GM12872 (cell line): ENCODE results near the gene CD3G.

Experiments
- CTCF ChIP-seq: IDR thresholded peaks from 3 replicates; pipeline ENCODE4 v1.5.1; 2011; ENCODE audit warnings: low read depth, mild to moderate bottlenecking, low read length, moderate library complexity; ENCODE audit not compliant: insufficient read depth

CD3G gene

GRCh38 chr11:118342503-118343161 is 1.5 kb upstream of the CD3G start, which contains the start of gene CD3D:
Gene CD3D, minus strand, starts transcription at chr11:118342705. Its CDS starts 98 bp downstream, at chr11:118342607.
- no peak for TF ChIP-seq CTCF

- no peak for TF ChIP-seq CTCF
Measured at GRCh38 chr11:118343248-118343647, 896 bp upstream of the CD3G start.

- no peak for TF ChIP-seq CTCF
Measured at GRCh38 chr11:118349475-118349874, 5.3 kb downstream of the CD3G start.

GRCh38 chr11:118353084-118353710 is 9.1 kb downstream of the CD3G start:
- peak; percentile 49; the same call in 2 of the 3 replicates for TF ChIP-seq CTCF

GRCh38 chr11:118358071-118358470 is 13.9 kb downstream of the CD3G start:
- no peak for TF ChIP-seq CTCF

GRCh38 chr11:118359295-118359958 is 15.3 kb downstream of the CD3G start, which contains the start of gene UBE4A:
Gene UBE4A, plus strand, starts transcription at chr11:118359600. Its CDS starts 5,481 bp downstream, at chr11:118365081.
- TF ChIP-seq CTCF = no peak

- TF ChIP-seq CTCF = no peak
Measured at GRCh38 chr11:118364956-118365615, 20.9 kb downstream of the CD3G start.
